COR-L47 (cell line): ENCODE results near the gene CARS1.

Experiments
- DNase-seq: peaks from one replicate; lab custom pipeline; 2025; lab: John Stamatoyannopoulos, UW

The CARS1 gene

DNA sequence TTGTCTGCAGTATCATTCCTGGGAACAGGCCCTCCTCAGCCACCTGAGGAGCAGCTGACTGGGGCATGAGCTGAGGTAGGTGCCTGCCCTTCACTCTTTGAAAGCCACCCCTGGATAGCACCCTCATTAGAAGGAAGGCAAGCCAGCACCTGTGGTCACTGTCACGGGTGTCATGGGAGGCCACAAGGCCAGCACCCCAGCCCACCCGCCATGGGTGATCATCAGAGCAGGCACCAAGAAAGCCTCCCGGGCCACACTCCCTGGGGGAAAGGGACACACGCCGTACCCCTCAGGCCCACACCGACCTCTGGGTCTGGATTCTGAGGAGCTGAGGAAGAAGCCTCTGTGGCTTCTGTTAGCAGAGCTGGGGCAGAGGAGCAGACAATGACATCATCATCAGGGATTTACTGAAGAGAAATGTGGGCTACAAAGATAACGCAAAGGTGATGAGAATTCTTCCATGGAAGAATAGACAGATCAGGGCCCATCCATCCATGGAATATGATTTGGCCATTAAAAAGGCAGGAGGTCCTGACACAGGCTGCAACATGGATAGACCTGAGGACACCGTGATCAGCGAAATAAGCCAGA lies 48.4 kb downstream of the CARS1 start:
- DNase-seq = no peak

DNA sequence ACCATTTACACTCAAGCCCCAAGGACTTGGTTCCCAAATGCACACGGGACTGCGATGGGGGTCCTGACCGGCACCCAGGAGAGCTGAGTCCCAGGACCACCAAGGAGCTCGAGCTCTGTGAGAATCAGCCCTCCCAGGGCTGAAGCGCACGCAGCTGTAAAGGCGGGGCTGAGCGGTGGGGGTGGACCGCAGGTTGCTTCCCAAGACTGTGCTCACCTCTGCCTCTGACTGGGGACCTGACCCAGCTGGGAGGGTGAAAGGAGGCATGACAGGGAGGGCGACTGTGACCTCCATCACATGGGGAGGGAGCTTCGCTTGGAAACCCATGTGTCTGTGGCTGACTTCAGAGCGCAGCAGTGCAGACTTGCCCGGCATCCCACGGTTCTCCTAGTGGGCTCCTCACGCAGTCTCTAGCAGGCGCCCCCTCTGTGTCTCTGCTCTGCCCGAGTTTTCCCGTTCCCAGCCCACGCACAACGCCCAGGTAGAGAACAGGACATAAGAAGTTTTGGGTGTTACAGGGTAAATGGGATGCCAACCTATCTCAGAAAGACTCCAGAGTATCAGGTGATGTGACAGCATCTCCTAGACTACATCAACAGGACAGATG lies 49.7 kb downstream of the CARS1 start:
- no peak for DNase-seq

DNA sequence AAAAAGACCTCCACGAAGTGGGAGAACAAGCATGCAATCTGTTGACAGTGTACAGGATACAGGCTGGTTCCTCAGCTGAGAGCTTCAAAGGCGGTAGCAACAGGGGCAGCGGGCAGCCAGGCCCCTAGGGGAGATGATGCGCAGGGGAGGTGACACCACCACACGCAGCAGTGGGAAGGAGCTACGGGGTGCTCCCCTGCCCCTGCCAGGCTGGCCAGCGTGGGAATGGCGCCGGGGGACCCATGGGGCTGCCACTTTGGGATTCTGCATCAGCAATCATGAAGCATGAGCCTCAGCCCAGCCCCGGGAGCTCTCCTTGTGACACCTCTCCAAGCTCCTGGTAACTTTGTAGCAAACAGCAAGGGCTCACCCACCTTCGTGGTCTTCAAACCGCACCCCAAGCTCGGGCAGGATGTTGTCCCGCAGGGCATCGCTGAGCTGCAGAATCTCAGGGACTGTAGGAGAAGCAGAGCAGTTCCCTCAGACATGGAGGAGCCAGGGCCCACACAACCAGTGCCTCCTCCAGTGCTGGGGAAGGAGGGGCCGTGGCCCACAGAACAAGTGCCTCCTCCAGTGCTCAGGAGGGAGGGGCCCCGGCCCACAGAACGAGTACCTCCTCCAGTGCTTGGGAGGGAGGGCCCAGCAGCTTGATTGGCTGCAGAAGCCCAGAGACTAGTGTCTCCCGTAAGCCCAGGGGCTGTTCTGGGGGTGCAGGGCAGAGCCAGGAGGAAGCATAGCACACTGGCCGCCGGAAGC lies 50.5 kb downstream of the CARS1 start:
- DNase-seq = no peak

DNA sequence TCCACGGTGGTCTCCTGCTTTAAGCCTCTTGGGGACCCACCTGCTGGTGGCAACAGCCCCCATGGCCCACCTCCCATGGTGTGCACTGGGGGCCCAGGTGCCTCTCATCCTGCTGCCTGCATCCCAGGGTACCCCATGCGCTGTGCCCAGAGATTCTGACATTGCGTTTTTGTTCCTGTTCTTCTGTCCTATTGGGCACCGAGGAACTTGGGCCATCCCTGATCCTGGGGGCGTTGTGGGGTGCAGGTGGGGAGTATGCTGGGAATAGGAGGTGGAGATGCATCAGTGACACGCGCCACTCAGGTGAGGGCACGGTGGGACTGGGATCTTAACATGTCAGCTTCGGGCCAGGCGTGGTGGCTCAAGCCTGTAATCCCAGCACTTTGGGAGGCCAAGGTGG lies 52.7 kb downstream of the CARS1 start:
- DNase-seq = no peak

DNA sequence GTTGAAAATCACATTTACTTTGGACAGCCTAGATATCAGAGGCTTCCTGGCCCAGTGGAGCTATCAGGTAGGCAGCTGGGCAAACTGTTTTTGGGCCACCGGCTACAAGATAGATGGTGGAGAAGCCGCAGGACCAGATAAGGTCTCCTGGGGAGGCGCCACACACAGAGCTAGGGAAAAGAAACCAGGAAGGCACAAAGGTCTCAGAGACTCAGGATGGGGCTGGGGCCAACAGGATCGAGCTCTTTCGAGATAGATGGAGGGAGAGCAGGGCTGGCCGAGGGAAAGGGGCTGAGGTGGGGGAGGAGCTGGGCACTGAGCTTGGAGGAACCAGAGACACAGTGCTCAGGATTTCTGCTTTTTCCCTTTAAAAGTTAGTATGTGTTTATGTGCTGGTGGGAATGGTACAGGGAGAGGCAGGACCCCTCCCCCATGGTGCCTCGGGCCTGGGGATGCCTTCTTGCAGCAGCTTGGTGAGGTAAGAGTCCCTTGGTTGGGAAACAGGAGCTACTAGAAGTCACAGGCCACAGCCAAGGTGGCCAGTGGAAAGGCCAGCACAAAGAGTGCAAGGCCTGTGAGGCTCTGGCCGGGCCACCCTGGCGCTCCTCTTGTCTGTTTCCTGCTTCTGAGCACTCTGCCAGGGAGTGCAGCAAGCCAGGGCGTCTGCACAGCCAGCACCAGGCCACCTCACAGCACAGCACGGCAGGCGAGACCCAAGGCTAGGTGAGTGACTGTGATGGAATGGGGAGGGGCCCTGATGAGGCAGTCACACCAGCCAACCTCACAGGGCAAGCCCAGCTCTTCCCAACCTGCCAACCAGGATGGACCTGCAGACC lies 53.6 kb downstream of the CARS1 start:
- DNase-seq = no peak

DNA sequence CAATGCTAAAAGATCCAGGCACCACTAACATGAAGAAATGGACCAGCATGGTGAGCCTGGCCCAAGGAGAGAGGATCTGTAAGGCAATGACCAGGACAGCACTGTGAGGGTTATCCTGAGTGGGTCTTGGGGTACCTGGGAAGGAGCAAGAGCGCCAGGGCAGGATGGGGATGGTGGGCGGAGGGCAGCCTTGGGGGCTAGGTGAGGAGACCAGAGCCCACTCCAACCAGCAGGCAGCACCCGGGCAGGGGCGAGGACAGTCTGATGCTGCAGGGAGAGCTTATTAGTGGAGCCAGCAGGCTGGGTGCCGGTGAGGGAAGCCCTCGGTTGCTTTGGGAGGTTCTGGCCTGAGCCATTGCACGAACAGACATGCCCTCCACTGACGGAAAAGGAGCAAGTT lies 54.4 kb downstream of the CARS1 start:
- no peak for DNase-seq

DNA sequence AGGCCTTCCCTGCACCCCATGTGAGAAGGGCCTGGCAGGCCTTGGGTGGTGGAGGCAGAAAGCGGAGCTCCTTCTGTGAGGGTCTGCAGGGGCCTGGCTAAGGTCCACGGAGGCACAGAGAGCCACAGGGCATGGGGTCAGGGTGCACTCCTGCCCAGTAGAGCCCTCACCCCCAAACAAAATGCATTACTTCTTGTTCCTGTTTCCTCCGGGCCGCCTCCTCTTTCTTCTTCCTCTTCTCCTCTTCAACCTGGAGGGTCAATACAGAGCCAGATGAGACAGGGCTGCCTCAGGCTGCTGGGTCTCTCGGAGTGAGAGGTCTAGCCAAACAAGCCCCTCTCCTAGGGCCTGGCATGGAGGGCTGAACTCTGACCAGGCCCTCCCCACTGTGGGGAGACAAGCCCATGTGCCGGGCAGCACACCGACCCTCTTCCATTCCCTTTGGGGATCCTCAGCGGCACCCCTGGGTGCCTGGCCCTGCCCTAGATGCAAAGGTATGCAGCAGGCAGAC lies 54.8 kb downstream of the CARS1 start:
- no peak for DNase-seq

DNA sequence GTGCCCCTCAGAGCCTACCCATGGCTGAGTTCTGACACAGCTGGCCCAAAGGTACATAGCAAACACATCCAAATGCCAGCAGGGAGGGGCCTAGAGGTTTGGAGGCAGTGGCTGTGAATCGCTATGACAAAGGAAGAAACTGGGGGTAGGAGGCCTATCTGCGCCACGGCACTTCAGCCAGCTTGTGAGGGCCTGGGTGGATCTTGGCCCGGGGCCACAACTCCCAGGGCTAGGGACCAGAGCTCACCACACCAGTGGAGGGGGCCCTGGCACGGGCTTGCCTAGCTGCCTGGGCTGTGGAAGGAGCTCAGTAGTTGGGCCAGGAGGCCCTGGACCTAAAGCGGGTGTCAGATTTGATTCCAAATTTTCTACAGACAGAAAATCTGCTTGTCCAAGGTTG lies 55.7 kb downstream of the CARS1 start:
- DNase-seq = peak; percentile 56

DNA sequence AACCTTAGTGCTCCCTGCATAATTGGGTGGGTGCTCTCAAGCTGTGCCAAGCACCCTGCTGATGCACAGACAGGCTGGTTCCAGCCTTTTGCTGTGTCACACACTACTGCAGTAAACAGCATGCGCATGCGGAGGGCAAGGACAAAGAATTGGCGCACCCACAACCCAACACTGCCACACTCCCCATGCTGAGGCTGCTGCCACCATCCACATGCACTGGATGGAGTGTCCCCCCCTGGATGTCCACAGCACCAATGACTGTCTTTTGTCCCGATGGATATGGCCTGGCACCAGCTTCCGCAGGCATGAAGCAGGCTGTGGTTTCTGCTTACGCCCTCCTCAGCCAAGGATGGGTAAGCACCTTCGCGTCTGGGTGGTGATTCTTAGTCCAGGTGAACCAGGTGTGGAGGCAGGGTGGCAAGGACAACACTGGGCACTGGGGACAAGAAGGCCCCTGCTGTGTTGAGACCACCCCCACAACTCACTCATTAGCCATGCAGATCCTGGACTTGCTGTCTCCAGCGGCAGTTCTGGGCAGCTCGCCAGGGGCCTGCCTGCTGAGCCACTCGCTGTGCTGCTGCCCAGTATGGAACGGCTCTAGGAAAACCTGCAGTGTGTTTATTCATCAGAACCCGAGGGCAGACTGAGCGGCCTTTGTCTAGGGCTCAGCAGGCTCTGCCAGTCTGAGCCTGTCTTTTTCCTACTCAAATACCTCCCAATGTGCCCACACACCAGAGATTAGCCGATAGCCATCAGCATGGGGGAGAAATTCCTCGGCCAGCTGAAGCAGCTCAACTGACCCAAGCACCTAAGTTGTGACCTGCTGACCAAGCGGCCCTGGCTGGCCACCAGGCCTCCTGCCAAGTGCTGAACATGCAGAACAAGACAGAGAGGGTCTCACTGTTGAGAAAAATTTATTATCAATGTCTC lies 56.9 kb downstream of the CARS1 start:
- DNase-seq = peak; percentile 99

DNA sequence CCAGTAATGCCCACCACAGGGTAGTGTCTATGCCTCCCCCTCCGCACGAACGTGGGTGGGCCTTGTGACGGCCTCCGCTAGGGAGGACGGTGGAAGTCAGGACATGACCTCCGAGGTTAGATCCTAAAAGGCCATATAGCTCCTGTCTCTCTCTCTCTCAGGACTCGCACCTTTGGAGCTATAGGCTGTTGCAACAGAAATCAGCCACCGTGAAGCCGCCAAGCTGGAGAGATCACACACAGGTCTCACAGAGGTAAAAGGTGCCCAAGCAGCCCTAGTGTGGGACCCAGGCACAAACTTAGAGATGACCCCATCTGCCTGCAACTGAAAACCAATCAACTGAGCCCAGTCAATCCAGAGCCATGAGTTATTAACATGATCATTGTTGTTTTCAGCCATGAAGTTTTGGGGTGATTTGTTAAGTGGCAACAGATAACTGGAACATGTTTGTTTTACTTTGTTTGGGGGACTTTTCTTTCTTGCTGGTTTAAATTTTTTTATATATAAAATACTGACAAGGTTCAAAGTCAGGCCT lies 57.7 kb downstream of the CARS1 start:
- DNase-seq = no peak

DNA sequence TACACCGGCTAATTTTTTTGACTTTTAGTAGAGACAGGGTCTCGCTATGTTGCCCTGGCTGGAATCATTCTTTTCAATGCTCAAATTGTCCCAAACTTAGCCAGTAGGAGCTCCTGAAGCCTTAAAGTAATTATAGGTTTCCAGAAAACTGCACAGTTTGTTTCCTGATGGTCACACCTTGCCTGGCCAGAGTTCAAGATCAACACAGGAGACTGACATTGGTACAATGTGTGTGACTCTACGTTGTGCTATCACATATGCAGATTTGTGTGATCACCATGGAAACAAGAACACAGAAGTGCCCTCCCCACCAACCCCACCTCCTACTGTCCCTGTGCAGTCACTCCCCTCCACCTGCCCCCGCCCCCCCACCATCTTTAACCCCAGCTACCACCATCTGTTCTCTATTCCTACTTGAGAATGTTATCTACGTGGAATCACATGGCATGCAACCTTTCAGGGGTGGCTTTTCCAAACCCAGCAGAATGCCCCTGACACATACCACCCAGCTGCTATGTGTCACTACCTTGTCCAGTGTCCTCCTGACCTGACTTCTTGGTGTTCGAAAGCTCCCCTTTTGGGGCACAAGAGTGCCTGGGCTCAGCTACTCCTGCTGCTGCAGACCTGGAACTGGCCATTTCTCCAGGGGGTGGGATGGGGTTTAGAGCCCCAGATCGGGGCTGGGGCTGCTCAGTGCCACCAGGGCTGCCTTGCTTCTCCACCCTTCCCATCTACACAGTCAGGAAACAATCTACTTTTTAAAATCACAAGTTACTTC lies 59.0 kb downstream of the CARS1 start:
- peak; percentile 70 for DNase-seq

DNA sequence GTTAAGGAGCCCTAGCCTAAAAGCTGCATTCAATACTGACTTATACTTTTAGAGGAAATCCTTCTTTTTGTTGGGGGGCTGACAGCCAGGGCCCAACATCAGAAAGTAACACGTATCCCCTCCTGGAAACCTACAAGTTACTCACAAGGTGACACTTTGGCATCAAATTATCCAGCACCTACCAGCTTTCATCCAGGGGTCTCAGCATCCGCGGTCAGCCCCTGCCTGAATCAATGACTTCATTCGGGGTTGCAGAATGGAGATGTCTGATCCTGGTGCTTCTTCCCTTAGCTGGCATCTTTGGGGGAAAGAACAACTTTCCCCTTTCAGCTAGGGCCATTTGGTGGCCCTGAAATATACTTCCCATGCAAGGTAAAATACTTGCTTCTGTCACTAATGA lies 59.8 kb downstream of the CARS1 start:
- no peak for DNase-seq

DNA sequence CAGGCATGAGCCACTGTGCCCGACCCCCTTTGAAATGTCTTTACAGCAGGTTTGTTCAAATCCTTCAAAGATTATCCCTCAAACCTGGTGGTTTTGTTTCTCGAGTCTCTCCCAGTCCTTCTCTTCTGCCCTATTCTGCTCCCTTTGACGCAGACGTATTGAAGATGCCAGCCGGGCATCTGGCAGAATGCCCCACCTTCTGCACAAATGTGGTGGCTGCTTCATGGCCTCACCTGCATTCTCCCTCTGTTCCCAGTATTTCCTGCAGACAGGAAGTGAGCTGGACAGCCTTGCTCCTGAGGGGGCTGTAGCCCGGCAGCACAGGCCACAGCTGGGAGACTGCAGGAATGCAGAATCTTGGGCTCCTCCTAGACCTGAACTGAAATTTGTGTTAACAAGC lies 60.2 kb downstream of the CARS1 start:
- peak; percentile 46 for DNase-seq

DNA sequence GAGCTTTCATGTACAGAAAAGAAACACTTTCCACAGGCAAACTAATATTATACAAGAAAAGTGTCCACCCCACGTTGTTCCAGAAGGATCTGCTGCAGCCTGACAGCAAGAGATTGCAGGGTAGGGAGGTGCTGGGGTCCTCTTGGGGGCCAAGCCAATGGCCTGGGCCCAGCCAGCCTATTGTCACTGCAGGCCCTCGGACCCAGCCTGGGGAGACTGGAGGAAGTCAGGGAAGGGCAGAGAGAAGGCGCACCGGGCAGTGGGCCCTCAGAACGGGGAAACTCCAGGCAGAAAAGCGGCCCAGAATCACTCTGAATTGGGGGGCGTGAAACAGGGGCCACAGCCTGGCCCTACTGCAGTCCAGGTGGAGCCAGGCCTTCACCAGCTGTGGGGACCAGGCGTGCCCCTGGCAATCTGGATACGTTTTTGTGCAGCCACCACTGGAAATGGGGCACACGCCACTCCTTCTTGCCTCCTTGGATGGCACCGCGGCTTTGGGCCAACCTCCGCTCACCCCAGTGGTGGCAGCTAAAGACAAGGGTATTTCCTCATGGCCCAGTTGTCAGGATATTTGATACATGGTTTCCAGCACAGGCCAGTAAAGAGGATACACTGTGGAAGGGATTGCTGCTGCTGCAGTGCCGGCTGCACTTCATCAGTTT lies 61.2 kb downstream of the CARS1 start:
- no peak for DNase-seq

DNA sequence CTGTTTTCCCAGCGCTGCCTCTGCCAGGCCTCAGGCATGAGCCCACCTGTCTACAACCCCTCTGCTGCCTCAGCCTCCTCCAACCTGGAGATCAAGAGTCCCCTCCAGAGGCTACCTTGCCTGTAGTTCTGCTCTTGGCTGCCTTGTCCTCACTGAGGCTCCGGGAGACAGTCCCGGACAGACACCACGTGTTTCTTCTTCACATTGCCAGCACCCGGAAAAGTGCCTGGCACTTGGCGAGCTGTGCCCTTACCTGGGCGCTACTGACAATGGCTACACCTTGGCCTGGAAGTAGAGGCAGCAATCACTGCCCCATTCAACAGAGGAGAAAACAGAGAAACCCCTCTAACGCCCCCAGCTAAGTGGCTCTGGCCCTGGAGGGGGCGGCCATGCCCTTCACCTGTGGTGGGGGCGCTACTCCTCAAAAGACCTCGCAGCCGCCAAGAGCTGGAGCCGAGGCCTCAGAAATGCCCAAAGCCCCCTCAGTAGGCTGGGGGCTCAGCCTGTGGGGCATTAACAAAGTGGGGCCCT lies 62.1 kb downstream of the CARS1 start:
- no peak for DNase-seq

DNA sequence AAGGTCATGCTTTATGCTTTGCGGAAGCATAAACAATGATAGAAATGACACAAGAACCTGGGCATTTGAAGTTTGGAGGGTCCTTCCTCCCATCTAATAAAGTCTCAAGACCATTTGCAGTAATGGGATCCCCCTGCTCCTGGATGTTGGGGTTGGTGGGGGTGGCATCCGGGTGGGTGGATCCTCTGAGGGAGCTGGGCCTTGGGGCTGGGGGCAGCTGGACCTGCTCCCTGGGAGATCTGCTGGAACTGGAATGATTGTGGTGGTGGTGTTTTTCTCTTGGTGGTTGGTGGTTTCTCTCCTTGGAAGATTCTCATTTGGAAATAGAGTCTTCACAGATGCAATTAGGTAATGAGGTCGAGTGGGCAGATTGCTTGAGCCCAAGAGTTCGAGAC lies 62.9 kb downstream of the CARS1 start:
- no peak for DNase-seq

DNA sequence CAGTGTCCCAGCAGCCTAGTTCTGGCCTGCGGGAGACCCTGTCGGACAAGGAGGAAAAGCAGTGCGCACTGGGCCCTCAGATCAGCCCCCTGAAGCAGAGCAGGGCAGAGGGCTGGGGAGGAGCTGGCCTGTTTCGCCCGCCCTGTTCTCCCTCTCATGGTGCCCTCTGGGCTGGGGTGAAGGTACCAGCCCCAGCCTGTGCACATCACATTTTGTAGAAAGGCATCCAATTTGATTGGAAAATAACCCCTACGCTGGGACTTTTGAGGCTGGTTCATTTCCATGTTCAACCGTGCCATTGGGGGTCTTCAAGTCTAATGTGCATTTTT lies 64.3 kb downstream of the CARS1 start:
- no peak for DNase-seq

DNA sequence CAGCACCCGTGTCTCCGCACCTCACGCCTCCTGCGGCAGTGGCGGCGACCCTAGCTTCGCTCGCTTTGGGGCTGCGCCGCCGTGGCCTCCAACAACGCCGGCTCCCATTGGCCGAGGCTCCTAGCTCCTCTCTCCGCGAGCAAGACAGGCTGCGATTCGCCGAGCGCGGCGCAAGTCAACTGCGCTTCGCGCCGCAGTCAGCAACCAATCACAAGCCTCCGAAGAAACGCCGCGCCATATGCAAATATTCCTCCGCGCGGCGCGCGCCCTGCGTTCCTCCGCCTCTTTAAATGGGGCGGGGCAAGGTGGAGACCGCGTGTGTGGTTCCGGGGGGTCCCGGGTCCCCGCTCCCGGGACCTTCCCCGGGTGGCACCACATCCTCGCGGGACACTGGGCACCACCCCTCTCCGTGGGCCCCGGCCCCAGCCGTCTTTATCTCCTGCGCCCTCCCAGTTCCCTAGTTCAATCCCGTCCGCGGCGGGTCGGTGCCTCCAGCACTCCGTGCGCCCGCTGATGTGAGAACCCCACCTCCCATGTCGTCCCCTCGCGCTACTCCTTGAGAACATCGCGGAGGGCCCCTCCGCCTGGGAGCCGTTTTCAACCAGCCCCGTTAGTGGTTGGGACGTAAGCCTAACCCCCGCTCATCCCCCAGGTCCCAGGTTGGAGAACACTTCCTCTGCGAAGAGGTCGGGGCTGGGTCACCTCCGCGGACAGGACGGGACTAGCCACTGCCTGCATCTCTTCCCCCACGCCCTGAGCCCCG lies 64.8 kb downstream of the CARS1 start, which contains the start of gene NAP1L4:
Gene NAP1L4, minus strand, starts transcription at position 96 of the 763 bp plus-strand sequence. CDS start 13,109 bp downstream, outside the sequence.
- peak; percentile 97 for DNase-seq
